Parathyroid adenoma (tissue), 2 donors: ENCODE results near the gene ACR.
"Not testable (repeated sequence)": the region's sequence is repeated elsewhere in the genome, so short reads cannot be mapped to it uniquely, and the experiment has no call there.

Experiments used
- H2AFZ ChIP-seq: fragments of 300-600 bp; sonication (generic); one replicate; pipeline ENCODE4 v1.7.0; 2017; ENCODE audit warnings: antibody characterized with exemption, mild to moderate bottlenecking
- H3K27ac ChIP-seq: fragments of 300-600 bp; sonication (generic); one replicate; pipeline ENCODE4 v1.7.0; 2017
- H3K27me3 ChIP-seq: fragments of 300-600 bp; sonication (generic); one replicate; pipeline ENCODE4 v1.7.0; 2017; ENCODE audit warnings: low read length; ENCODE audit not compliant: control insufficient read depth, insufficient read depth
- H3K36me3 ChIP-seq: fragments of 300-600 bp; sonication (generic); one replicate; pipeline ENCODE4 v1.7.0; 2017; ENCODE audit warnings: low read length; ENCODE audit not compliant: control insufficient read depth, insufficient read depth
- H3K4me1 ChIP-seq: fragments of 300-600 bp; sonication (generic); one replicate; pipeline ENCODE4 v1.7.0; 2017; ENCODE audit warnings: control low read depth
- H3K4me2 ChIP-seq: fragments of 300-600 bp; sonication (generic); one replicate; pipeline ENCODE4 v1.7.0; 2017; ENCODE audit warnings: low read length
- H3K4me3 ChIP-seq: fragments of 300-600 bp; sonication (generic); one replicate; pipeline ENCODE4 v1.7.0; 2017; ENCODE audit warnings: low read depth, low read length
- H3K79me2 ChIP-seq: fragments of 300-600 bp; sonication (generic); one replicate; pipeline ENCODE4 v1.7.0; 2017; ENCODE audit warnings: control low read depth
- H3K9ac ChIP-seq: fragments of 300-600 bp; sonication (generic); one replicate; pipeline ENCODE4 v1.7.0; 2017; ENCODE audit warnings: mild to moderate bottlenecking
- H3K9me3 ChIP-seq: fragments of 300-600 bp; sonication (generic); one replicate; pipeline ENCODE4 v1.7.0; 2017; ENCODE audit warnings: low read length; ENCODE audit not compliant: control insufficient read depth
- CTCF ChIP-seq: fragments of 300-600 bp; sonication (generic); IDR thresholded peaks from one replicate; pipeline ENCODE4 v1.7.0; 2017; ENCODE audit warnings: antibody characterized with exemption, mild to moderate bottlenecking
- donor health status: primary hyperparathyroidism.

Gene ACR

DNA sequence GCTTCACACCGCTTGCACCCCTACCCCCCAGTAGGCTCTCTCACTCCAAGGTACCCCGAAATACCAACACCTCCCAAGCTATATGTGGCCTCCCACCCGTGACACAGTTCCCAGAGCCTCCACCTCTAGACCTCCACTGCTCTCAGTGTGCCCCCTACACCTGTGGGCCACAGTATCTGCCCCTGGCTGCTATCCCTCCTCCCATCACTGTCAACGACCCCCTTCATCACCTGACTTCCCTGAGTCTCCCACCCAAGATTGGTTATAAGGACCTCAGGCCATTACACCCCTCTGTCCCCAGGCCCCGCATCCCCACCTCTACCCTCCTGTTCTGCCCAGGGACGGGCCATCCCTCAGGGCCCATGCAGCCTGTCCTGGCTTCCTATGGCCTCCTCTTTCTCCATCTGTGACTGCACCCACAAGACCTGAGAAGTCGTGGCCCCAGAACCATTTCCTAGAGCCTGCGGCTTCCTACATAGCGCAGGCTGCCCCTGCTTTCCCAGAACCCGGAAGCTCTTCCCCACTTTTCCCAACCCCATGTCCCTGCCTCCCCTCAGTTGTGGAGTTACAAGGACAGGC lies 734 bp downstream of the ACR start:
- Histone ChIP-seq H3K27ac (no peak overlapping the region), H3K4me2 (no peak overlapping the region), H2AFZ (no peak overlapping the region), H3K9me3 (no peaks in the 10 kb centered on the region), H3K9ac (no peak overlapping the region), H3K4me3 (no peak overlapping the region), H3K27me3 (no peaks in the 10 kb centered on the region), H3K79me2 (no peaks in the 10 kb centered on the region), H3K4me1 (no peaks in the 10 kb centered on the region), H3K36me3 (no peaks in the 10 kb centered on the region)
- no peak for TF ChIP-seq CTCF

- Histone ChIP-seq H2AFZ (no peak overlapping the region), H3K36me3 (no peaks in the 10 kb centered on the region), H3K27me3 (no peaks in the 10 kb centered on the region), H3K27ac (no peak overlapping the region), H3K4me2 (no peak overlapping the region), H3K4me1 (no peaks in the 10 kb centered on the region), H3K9ac (no peak overlapping the region), H3K79me2 (no peaks in the 10 kb centered on the region), H3K9me3 (no peaks in the 10 kb centered on the region), H3K4me3 (no peak overlapping the region)
- no peak for TF ChIP-seq CTCF
Measured at GRCh38 chr22:50739279-50739691, 1.3 kb downstream of the ACR start.

- Histone ChIP-seq H3K9me3 (no peaks in the 10 kb centered on the region), H3K36me3 (no peaks in the 10 kb centered on the region), H3K4me2 (no peak overlapping the region), H3K79me2 (no peaks in the 10 kb centered on the region), H3K27me3 (no peaks in the 10 kb centered on the region), H3K9ac (no peak overlapping the region), H3K4me1 (no peaks in the 10 kb centered on the region), H2AFZ (no peak overlapping the region), H3K4me3 (no peak overlapping the region), H3K27ac (no peak overlapping the region)
- no peak for TF ChIP-seq CTCF
Measured at GRCh38 chr22:50739894-50740293, 1.9 kb downstream of the ACR start.

DNA sequence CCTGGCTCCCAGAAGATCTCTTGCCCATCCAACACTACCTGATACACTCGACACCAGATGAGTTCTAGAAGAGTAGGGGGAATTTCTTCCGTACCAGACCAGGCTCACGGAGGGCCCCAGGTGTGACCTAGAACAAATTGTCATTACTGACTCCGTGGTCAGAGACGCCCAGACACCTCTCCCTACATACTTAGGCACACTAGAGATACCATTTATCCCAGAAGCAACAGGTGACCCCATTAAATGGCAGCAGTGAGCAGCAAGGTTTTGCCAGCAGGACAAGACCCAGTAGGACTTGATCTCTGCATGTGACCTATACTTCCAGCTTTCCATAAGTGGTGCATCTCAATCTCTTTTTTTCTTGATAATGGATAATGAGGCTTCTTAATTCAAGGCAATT lies 2.7 kb downstream of the ACR start:
- H3K27me3 ChIP-seq, H3K79me2 ChIP-seq, H3K4me1 ChIP-seq, H3K9me3 ChIP-seq, H2AFZ ChIP-seq, H3K9ac ChIP-seq, H3K36me3 ChIP-seq, H3K4me2 ChIP-seq, H3K4me3 ChIP-seq, H3K27ac ChIP-seq: not testable (repeated sequence)

- H3K9me3 ChIP-seq, H3K9ac ChIP-seq, H2AFZ ChIP-seq: not testable (repeated sequence)
Measured at GRCh38 chr22:50744424-50744823, 6.4 kb downstream of the ACR start.

GRCh38 chr22:50747521-50747920 lies 9.5 kb downstream of the ACR start:
- H3K9ac ChIP-seq, H3K9me3 ChIP-seq, H3K4me2 ChIP-seq, H3K27me3 ChIP-seq, H3K27ac ChIP-seq, H3K4me3 ChIP-seq, H3K79me2 ChIP-seq, H3K4me1 ChIP-seq, H2AFZ ChIP-seq, H3K36me3 ChIP-seq: not testable (repeated sequence)

More at GRCh38 chr22:50744424-50744823, 6.4 kb downstream of the ACR start:
- H3K36me3 ChIP-seq, H3K4me1 ChIP-seq, H3K79me2 ChIP-seq, H3K27ac ChIP-seq, H3K4me3 ChIP-seq, H3K27me3 ChIP-seq, H3K4me2 ChIP-seq: not testable (repeated sequence)

- H3K9ac ChIP-seq, H3K4me1 ChIP-seq, H3K27ac ChIP-seq, H3K4me2 ChIP-seq, H3K4me3 ChIP-seq, H2AFZ ChIP-seq, H3K36me3 ChIP-seq, H3K79me2 ChIP-seq, H3K9me3 ChIP-seq, H3K27me3 ChIP-seq: not testable (repeated sequence)
Measured at GRCh38 chr22:50748630-50749029, 10.6 kb downstream of the ACR start.

- not testable (repeated sequence) for H3K27ac ChIP-seq, H3K9ac ChIP-seq, H3K4me1 ChIP-seq, H3K9me3 ChIP-seq, H3K4me2 ChIP-seq, H3K4me3 ChIP-seq, H3K36me3 ChIP-seq, H3K79me2 ChIP-seq, H3K27me3 ChIP-seq, H2AFZ ChIP-seq
Measured at GRCh38 chr22:50749302-50750074, 11.5 kb downstream of the ACR start.
